Stimulated activated CD8-positive, alpha-beta memory T cell treated with anti-CD3 and anti-CD28 coated beads, Interleukin-2, amount 100 ng/mL, for 48 hours (primary cell): ENCODE data around the gene NBEAL2.

ENCODE experiments used
- DNase-seq, 2 donors: peaks; one replicate each; pipeline ENCODE4 v3.0.0-alpha.2; 2020; ENCODE audit warnings: low read depth in 2 of 2

The NBEAL2 gene

DNA sequence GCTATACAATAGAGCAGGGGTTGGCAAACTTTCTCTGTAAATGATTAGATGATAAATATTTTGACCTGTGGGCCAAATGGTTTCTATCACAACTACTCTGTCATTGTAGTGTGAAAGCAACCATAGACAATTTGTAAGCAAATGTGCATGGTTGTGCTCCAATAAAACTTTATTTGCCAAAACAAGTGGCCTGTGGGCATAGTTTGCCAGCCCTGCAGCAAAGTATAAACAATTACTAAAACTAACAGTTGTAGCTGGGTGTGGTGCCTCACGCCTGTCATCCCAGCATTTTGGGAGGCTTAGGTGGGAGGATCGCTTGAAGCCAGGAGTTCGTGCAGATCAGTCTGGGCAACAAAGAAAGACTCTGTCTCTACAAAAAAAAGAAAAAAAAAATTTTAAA, 61.6 kb downstream of the NBEAL2 start:
- no peak for DNase-seq

GRCh38 chr3:47042231-47042791, 62.8 kb downstream of the NBEAL2 start:
- DNase-seq, result no peak

- DNase-seq, result no peak
Measured at GRCh38 chr3:47047069-47047468, 67.6 kb downstream of the NBEAL2 start.

GRCh38 chr3:47047673-47048072, 68.2 kb downstream of the NBEAL2 start:
- DNase-seq, result no peak

- no peak for DNase-seq
Measured at GRCh38 chr3:47054412-47054811, 74.9 kb downstream of the NBEAL2 start.

GRCh38 chr3:47056705-47057104, 77.2 kb downstream of the NBEAL2 start:
- no peak for DNase-seq

DNA sequence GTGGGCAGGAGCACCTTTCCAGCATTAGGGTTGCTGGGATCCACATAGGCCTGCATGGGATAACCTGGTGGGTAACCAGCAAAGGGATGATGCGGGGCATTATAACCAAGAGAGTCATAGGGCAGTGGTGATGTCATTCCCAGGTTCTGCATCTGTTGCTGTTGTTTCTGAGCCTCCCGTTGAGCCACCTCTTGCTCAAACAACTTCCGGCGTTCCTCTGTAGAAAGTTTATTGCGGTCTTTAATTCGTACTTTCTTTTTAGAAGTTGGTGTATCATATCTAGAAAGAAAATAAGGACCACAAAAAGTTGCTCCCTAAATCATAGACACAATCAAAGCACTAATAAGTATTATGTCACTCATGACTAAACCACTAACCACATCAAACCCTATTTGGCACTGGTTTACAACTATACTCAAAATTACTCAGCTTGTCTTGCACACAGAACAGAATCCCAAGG, 77.8 kb downstream of the NBEAL2 start:
- DNase-seq, result peak in 1 of 2 donors; percentile 20
